ENCODE data around the gene ZNF384.

- no peak for TF ChIP-seq CTCF (optimal IDR thresholded peaks at IDR 0.05 in 1 of 3, IDR thresholded peaks at IDR 0.05 in 1 of 3, conservative IDR thresholded peaks at IDR 0.05 in 1 of 3; ENCODE audit: extremely low read depth in 1 of 3, insufficient read depth in 2 of 3, low read length in 3 of 3)
- no peak for TF ChIP-seq EZH2 (IDR thresholded peaks at IDR 0.05; ENCODE audit: low read length)
Observed at GRCh38 chr12:6736754-6737153, 47.6 kb upstream of the ZNF384 start.
